ENCODE results near the gene RER1. TPM values are rescaled to one million over a fixed set of nuclear protein-coding genes. Genes with fewer than 3 reads are reported as not detected.

Gene RER1
- total RNA-seq, 2 experiments from 2014 or later: 60.5 to 138 TPM

DNA sequence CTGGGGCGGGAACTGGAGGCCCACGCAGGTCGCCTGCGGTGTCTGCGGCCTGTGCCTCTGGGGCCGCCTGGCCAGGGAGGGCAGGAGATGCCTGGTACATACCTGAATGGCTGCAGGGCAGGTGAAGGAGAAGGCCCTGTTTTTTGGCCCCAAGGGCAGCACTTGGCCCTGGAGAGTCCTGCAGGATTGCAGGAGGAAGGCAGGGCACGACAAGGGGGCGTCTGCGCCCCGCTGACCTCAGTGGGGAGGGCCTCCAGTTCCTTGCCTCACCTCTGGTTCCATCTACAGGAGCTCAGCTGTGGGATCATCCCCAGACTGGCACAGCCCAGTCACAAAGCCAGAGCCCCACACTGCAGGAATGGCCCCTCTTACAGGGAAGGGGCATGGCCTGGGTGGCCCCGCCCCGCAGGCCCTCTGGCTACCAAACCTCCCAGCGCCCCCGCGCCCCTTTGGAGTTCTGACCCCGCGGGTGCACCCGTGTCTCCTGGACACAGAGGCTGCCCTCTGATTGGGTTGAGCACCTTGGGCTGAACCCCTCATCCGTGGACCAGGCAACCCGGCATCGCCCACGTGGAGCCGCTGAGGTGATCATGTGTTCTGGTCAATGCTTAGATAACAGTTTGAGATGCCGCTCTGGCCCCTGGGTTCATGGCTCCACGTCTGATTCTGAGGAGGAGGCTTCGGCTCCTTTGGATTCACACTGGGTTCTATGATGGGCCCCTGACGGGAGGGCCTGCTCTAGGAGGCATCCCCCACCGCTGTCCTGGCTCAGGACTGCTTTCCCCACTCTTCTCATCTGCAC, 22.1 kb downstream of the RER1 start:
- intact Hi-C loops (cut with micrococcal nuclease; ENCODE audit: unreplicated experiment): loop anchor here (1.0 to 2.0 kb wide), 4 partner anchors 83 to 171 kb away; partner anchors contain the start of gene PANK4
- BruUV-seq (replicated peaks): no TSS peak
- Histone ChIP-seq H3K36me3 (ENCODE audit: insufficient read depth, low read length) (no peaks in the 10 kb centered on the region), H3K4me1 (ENCODE audit: insufficient read depth, low read length, poor library complexity, severe bottlenecking) (peaks cover 48% of the 10 kb centered on the region), H3K4me2 (ENCODE audit: low read length) (peak overlapping the region; percentile 91), H3K9me2 (ENCODE audit: insufficient read depth, low read length) (no peaks in the 10 kb centered on the region), H3K79me2 (ENCODE audit: insufficient read depth, low read depth, low read length) (no peaks in the 10 kb centered on the region), H3K4me3 (ENCODE audit: low read depth, low read length, poor library complexity, severe bottlenecking) (peak overlapping the region; percentile 98), H3K27ac (ENCODE audit: low read depth, low read length, poor library complexity, severe bottlenecking) (peak overlapping the region; percentile 73), H4K20me1 (ENCODE audit: insufficient read depth, low read length) (no peaks in the 10 kb centered on the region), H3K9me3 (ENCODE audit: low read length) (no peaks in the 10 kb centered on the region), H2AFZ (ENCODE audit: low read length) (no peak overlapping the region)
- ChIA-PET POLR2A (interaction anchor here (0.6 to 1.2 kb wide), 3 partner anchors 134 to 385 kb away, joined by 3 to 7 read pairs (median 3); no protein-coding TSS in a partner anchor), CTCF (ENCODE audit: unreplicated experiment) (interaction anchor here (0.6 kb wide), 2 partner anchors 33 to 135 kb away, joined by 5 to 7 read pairs; no protein-coding TSS in a partner anchor)
- DNase-seq (ENCODE audit: low spot score): peak; percentile 30
- no peak for TF ChIP-seq EZH2phosphoT487 (IDR thresholded peaks at IDR 0.05; ENCODE audit: borderline replicate concordance, low read depth, low read length)
- TF ChIP-seq, protein P1, sequence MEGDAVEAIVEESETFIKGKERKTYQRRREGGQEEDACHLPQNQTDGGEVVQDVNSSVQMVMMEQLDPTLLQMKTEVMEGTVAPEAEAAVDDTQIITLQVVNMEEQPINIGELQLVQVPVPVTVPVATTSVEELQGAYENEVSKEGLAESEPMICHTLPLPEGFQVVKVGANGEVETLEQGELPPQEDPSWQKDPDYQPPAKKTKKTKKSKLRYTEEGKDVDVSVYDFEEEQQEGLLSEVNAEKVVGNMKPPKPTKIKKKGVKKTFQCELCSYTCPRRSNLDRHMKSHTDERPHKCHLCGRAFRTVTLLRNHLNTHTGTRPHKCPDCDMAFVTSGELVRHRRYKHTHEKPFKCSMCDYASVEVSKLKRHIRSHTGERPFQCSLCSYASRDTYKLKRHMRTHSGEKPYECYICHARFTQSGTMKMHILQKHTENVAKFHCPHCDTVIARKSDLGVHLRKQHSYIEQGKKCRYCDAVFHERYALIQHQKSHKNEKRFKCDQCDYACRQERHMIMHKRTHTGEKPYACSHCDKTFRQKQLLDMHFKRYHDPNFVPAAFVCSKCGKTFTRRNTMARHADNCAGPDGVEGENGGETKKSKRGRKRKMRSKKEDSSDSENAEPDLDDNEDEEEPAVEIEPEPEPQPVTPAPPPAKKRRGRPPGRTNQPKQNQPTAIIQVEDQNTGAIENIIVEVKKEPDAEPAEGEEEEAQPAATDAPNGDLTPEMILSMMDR (conservative IDR thresholded peaks at IDR 0.05; ENCODE audit: low read length): no peak

DNA sequence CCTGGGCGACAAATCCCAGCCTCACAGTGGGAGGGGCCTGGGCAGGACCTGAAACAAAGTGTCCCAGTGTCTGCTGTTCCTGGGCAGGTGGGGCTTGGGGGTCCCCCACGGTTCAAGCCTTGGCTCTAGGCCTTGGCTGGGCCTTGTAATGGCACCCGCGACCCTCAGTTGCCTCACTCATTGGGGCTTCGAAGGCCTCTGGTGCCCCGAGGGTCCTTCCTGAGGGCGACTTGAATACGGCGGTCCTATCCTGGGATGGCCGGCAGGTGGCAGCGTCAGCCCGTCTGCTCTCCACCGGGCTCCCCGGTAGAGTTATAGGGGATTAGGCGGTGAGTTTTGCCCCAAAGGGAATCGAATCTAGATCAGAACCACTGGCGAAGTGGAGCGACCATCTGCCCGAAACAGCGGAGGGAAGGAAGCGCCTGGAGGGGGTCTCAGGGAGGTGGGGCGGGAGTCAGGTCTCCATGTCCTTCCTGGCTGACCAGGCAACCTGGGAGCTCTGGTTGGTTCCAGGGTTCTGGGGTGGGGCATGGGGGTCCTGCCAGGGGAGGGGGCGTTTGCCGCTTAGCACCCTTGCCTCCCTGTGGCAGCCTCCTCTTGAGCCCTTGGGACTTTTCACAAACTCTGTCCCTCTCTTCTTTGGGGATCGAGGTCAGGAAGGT, 22.8 kb downstream of the RER1 start:
- H3K4me1 ChIP-seq (ENCODE audit: insufficient read depth, low read length, poor library complexity, severe bottlenecking): peaks cover 48% of the 10 kb centered on the region
- H3K4me2 ChIP-seq (ENCODE audit: low read length): peak overlapping the region; percentile 91
- POLR2A ChIA-PET: interaction anchor here (0.7 to 1.4 kb wide), 2 partner anchors 20 to 171 kb away, joined by 3 to 5 read pairs; no protein-coding TSS in a partner anchor

More for the DNA sequence above, 22.8 kb downstream of the RER1 start:
- Histone ChIP-seq H3K79me2 (ENCODE audit: insufficient read depth, low read depth, low read length) (no peaks in the 10 kb centered on the region), H3K9me3 (ENCODE audit: low read length) (no peaks in the 10 kb centered on the region), H3K36me3 (ENCODE audit: insufficient read depth, low read length) (no peaks in the 10 kb centered on the region), H2AFZ (ENCODE audit: low read length) (no peak overlapping the region), H3K4me3 (ENCODE audit: low read depth, low read length, poor library complexity, severe bottlenecking) (peak overlapping the region; percentile 98), H3K9me2 (ENCODE audit: insufficient read depth, low read length) (no peaks in the 10 kb centered on the region), H3K27ac (ENCODE audit: low read depth, low read length, poor library complexity, severe bottlenecking) (peak overlapping the region; percentile 73), H4K20me1 (ENCODE audit: insufficient read depth, low read length) (no peaks in the 10 kb centered on the region)
- TF ChIP-seq, protein P1 (conservative IDR thresholded peaks at IDR 0.05; ENCODE audit: low read length): peak; percentile 96
- TF ChIP-seq EZH2phosphoT487 (IDR thresholded peaks at IDR 0.05; ENCODE audit: borderline replicate concordance, low read depth, low read length): no peak
- DNase-seq (ENCODE audit: low spot score): peak; percentile 83
- BruUV-seq (replicated peaks): no TSS peak
- CTCF ChIA-PET (ENCODE audit: unreplicated experiment): interaction anchor here (0.5 to 0.6 kb wide), 2 partner anchors 134 to 1444 kb away, joined by 3 to 5 read pairs; no protein-coding TSS in a partner anchor
- intact Hi-C loops (cut with micrococcal nuclease; ENCODE audit: unreplicated experiment): loop anchor here (1.0 to 2.0 kb wide), 3 partner anchors 112 to 170 kb away; partner anchors contain the start of gene PANK4
